OCI-LY1 (cell line): ENCODE data around the gene APLP1.

Source experiments
- EZH2 ChIP-seq: fragments of 200-600 bp; sonication (generic), shearing (Covaris generic); IDR thresholded peaks from 2 replicates; pipeline ENCODE4 v1.8.0; 2017; ENCODE audit warnings: borderline replicate concordance, mixed run types, mild to moderate bottlenecking, antibody characterized with exemption, low read length, moderate library complexity, mixed read lengths
- TF ChIP-seq, protein P1 (sequence below): fragments of 200-600 bp; sonication (generic), shearing (Covaris generic); IDR thresholded peaks from 2 replicates; pipeline ENCODE4 v1.5.1; 2017; ENCODE audit warnings: mild to moderate bottlenecking, antibody characterized with exemption, low read length, moderate library complexity, mixed read lengths

DNA sequence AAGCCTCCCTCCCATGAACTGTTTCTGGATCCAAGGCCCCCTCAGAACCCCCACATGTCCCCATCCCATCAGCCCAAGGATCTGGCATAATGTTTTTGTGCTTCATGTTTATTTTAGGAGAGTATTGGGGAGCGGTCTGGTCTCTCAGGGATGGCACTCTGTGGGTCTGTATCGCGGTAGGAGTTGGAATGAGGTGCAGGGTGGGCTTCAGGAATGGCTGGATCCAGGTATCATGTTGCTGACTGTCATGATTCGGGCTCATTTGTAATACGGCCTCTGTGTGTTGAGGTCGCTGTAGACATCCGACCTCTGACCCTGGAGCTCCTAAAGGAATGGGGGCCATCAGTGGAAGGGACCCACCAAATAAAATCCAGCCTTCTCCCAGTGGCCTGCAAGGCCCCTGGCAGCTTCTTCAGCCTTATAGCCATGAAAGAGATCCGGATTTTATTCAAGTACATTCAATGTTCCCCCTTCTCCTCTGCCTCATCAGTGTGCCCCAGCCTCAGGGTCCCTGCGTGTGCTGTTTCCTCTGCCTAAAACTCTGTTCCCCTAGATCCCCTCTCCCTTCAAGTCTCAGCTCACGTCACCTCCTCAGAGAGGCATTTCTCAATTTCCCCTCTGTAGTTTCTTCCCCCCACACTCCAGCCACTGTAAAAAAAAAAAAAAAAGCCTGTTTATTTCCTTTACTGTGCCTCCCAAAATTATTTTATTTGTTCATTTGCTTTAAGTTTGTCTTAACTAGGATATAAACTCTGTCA is 36.1 kb downstream of the APLP1 start:
- TF ChIP-seq, protein P1, sequence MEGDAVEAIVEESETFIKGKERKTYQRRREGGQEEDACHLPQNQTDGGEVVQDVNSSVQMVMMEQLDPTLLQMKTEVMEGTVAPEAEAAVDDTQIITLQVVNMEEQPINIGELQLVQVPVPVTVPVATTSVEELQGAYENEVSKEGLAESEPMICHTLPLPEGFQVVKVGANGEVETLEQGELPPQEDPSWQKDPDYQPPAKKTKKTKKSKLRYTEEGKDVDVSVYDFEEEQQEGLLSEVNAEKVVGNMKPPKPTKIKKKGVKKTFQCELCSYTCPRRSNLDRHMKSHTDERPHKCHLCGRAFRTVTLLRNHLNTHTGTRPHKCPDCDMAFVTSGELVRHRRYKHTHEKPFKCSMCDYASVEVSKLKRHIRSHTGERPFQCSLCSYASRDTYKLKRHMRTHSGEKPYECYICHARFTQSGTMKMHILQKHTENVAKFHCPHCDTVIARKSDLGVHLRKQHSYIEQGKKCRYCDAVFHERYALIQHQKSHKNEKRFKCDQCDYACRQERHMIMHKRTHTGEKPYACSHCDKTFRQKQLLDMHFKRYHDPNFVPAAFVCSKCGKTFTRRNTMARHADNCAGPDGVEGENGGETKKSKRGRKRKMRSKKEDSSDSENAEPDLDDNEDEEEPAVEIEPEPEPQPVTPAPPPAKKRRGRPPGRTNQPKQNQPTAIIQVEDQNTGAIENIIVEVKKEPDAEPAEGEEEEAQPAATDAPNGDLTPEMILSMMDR, result no peak
- TF ChIP-seq EZH2, result no peak
